Measurements from ENCODE around the gene MAGEB17.

The MAGEB17 gene

DNA sequence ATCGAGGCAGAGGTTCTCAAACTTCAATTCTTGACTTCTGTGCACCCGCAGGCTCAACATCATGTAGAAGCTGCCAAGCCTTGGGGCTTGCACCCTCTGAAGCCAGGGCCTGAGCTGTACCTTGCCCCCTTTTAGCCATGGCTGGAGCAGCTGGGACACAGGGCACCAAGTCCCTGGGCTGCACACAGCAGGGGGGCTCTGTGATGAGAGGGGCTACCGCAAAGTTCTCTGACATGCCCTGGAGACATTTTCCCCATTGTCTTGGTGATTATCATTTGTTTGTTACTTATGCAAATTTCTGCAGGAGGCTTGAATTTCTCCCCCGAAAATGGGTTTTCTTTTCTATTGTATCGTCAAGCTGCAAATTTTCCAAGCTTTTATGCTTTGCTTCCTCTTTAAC is 4.9 kb upstream of the MAGEB17 start:
- TF ChIP-seq, protein P1, sequence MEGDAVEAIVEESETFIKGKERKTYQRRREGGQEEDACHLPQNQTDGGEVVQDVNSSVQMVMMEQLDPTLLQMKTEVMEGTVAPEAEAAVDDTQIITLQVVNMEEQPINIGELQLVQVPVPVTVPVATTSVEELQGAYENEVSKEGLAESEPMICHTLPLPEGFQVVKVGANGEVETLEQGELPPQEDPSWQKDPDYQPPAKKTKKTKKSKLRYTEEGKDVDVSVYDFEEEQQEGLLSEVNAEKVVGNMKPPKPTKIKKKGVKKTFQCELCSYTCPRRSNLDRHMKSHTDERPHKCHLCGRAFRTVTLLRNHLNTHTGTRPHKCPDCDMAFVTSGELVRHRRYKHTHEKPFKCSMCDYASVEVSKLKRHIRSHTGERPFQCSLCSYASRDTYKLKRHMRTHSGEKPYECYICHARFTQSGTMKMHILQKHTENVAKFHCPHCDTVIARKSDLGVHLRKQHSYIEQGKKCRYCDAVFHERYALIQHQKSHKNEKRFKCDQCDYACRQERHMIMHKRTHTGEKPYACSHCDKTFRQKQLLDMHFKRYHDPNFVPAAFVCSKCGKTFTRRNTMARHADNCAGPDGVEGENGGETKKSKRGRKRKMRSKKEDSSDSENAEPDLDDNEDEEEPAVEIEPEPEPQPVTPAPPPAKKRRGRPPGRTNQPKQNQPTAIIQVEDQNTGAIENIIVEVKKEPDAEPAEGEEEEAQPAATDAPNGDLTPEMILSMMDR (IDR thresholded peaks at IDR 0.05; ENCODE audit: low read depth, low read length, poor library complexity, severe bottlenecking) = no peak
- TF ChIP-seq EZH2phosphoT487 (IDR thresholded peaks at IDR 0.05; ENCODE audit: borderline replicate concordance, low read length) = no peak
- H3K9me2 ChIP-seq (replicated peaks; ENCODE audit: control insufficient read depth, low read length) = no peaks in the 10 kb centered on the region
- no peaks in the 10 kb centered on the region for H3K4me1 ChIP-seq (ENCODE audit: control insufficient read depth, low read length)
- H3K79me2 ChIP-seq (ENCODE audit: control insufficient read depth, low read length) = no peaks in the 10 kb centered on the region
- no peaks in the 10 kb centered on the region for H3K27me3 ChIP-seq (ENCODE audit: control insufficient read depth, low read length)
- H3K27ac ChIP-seq (ENCODE audit: low read depth, low read length) = no peak overlapping the region
- no peak overlapping the region for H3K4me2 ChIP-seq (ENCODE audit: low read length)
- H3K36me3 ChIP-seq (ENCODE audit: control insufficient read depth, low read length) = no peaks in the 10 kb centered on the region
- no peak overlapping the region for H3K4me3 ChIP-seq (ENCODE audit: low read length)
- no peaks in the 10 kb centered on the region for H4K20me1 ChIP-seq (ENCODE audit: control insufficient read depth, insufficient read depth, low read depth, low read length)
- H3K9me3 ChIP-seq (ENCODE audit: control insufficient read depth, insufficient read depth, low read length) = no peaks in the 10 kb centered on the region
- no peaks in the 10 kb centered on the region for H3F3A ChIP-seq (ENCODE audit: control insufficient read depth, insufficient read depth)

DNA sequence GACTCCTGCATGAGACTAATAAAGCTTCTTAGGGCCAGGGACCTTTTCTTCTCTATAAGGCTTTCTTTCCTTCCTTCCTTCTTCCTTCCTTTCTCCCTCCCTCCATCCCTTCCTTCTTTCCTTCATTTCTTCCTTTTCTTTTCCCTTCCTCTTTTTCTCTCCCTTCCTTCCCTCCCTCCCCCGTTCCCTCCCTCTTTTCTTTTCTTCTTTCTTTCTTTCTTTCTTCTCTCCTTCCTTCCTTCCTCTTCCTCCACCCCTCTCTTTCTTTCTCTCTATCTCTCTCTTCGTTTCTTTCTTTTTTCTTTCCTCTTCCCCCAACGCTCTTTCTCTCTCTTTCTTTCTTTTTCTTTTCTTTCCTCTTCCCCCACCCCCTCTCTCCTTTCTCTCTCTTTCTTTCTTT is 2.5 kb upstream of the MAGEB17 start:
- TF ChIP-seq EZH2phosphoT487 (IDR thresholded peaks at IDR 0.05; ENCODE audit: borderline replicate concordance, low read length) = no peak
- TF ChIP-seq, protein P1 (IDR thresholded peaks at IDR 0.05; ENCODE audit: low read depth, low read length, poor library complexity, severe bottlenecking) = no peak
- Histone ChIP-seq H3K4me3 (ENCODE audit: low read length) (no peak overlapping the region), H3K79me2 (ENCODE audit: control insufficient read depth, low read length) (no peaks in the 10 kb centered on the region), H3K9me3 (ENCODE audit: control insufficient read depth, insufficient read depth, low read length) (no peaks in the 10 kb centered on the region), H3K36me3 (ENCODE audit: control insufficient read depth, low read length) (no peaks in the 10 kb centered on the region), H3K27me3 (ENCODE audit: control insufficient read depth, low read length) (no peaks in the 10 kb centered on the region), H3K27ac (ENCODE audit: low read depth, low read length) (no peak overlapping the region), H3F3A (ENCODE audit: control insufficient read depth, insufficient read depth) (no peaks in the 10 kb centered on the region), H4K20me1 (ENCODE audit: control insufficient read depth, insufficient read depth, low read depth, low read length) (no peaks in the 10 kb centered on the region), H3K4me1 (ENCODE audit: control insufficient read depth, low read length) (no peaks in the 10 kb centered on the region), H3K9me2 (replicated peaks; ENCODE audit: control insufficient read depth, low read length) (no peaks in the 10 kb centered on the region), H3K4me2 (ENCODE audit: low read length) (no peak overlapping the region)

DNA sequence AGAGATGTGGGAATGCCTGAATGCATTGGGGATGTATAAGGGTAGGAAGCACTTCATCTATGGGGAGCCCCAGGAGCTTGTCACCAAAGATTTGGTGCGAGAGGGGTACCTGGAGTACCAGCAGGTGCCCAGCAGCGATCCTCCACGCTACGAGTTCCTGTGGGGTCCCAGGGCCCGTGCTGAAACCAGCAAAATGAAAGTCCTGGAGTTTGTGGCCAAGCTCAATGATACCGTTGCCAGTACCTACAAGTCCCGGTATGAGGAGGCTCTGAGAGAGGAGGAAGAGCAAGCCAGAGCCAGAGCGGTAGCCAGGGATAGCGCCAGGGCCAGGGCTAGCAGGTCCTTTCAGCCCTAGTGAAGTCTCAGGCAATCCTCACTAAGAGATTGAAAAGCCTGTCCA is 3.8 kb downstream of the MAGEB17 start:
- Histone ChIP-seq H4K20me1 (ENCODE audit: control insufficient read depth, insufficient read depth, low read depth, low read length) (no peaks in the 10 kb centered on the region), H3K9me3 (ENCODE audit: control insufficient read depth, insufficient read depth, low read length) (no peaks in the 10 kb centered on the region), H3K79me2 (ENCODE audit: control insufficient read depth, low read length) (no peaks in the 10 kb centered on the region), H3K4me3 (ENCODE audit: low read length) (no peak overlapping the region), H3K4me1 (ENCODE audit: control insufficient read depth, low read length) (no peaks in the 10 kb centered on the region), H3F3A (ENCODE audit: control insufficient read depth, insufficient read depth) (no peaks in the 10 kb centered on the region), H3K27me3 (ENCODE audit: control insufficient read depth, low read length) (no peaks in the 10 kb centered on the region), H3K27ac (ENCODE audit: low read depth, low read length) (no peak overlapping the region), H3K9me2 (replicated peaks; ENCODE audit: control insufficient read depth, low read length) (no peaks in the 10 kb centered on the region), H3K36me3 (ENCODE audit: control insufficient read depth, low read length) (no peaks in the 10 kb centered on the region), H3K4me2 (ENCODE audit: low read length) (no peak overlapping the region)
- TF ChIP-seq, protein P1 (IDR thresholded peaks at IDR 0.05; ENCODE audit: low read depth, low read length, poor library complexity, severe bottlenecking) = no peak
- TF ChIP-seq EZH2phosphoT487 (IDR thresholded peaks at IDR 0.05; ENCODE audit: borderline replicate concordance, low read length) = no peak

DNA sequence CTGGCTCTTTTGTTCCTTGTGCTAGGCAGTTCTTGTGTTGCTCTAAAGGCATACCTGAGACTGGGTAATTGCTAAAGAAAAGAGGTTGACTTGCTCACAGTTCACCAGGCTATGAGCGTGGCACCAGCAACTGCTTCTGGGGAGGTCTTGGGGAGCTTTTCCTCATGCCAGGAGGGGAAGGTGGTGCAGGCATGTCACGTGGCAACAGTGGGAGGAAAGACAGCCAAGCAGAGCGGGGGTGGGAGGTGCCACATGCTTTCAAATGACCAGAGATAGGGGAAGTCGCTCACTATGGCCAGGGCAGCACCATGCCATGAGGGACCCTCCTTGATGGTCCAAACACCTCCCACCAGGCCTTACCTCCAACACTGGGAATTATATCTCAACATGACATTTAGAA is 4.7 kb downstream of the MAGEB17 start:
- H3K4me1 ChIP-seq (ENCODE audit: control insufficient read depth, low read length) = no peaks in the 10 kb centered on the region
- H3F3A ChIP-seq (ENCODE audit: control insufficient read depth, insufficient read depth) = no peaks in the 10 kb centered on the region
- no peaks in the 10 kb centered on the region for H4K20me1 ChIP-seq (ENCODE audit: control insufficient read depth, insufficient read depth, low read depth, low read length)
- H3K27me3 ChIP-seq (ENCODE audit: control insufficient read depth, low read length) = no peaks in the 10 kb centered on the region
- no peaks in the 10 kb centered on the region for H3K9me3 ChIP-seq (ENCODE audit: control insufficient read depth, insufficient read depth, low read length)
- H3K4me3 ChIP-seq (ENCODE audit: low read length) = no peak overlapping the region
- H3K36me3 ChIP-seq (ENCODE audit: control insufficient read depth, low read length) = no peaks in the 10 kb centered on the region
- TF ChIP-seq, protein P1 (IDR thresholded peaks at IDR 0.05; ENCODE audit: low read depth, low read length, poor library complexity, severe bottlenecking) = no peak
- H3K4me2 ChIP-seq (ENCODE audit: low read length) = no peak overlapping the region
- H3K79me2 ChIP-seq (ENCODE audit: control insufficient read depth, low read length) = no peaks in the 10 kb centered on the region
- no peaks in the 10 kb centered on the region for H3K9me2 ChIP-seq (replicated peaks; ENCODE audit: control insufficient read depth, low read length)
- no peak overlapping the region for H3K27ac ChIP-seq (ENCODE audit: low read depth, low read length)
